Measurements from ENCODE around the gene CALD1. TPM values are rescaled to one million over a fixed set of nuclear protein-coding genes. Genes with fewer than 3 reads are reported as not detected.

CALD1 gene
- polyA plus RNA-seq, 1 donor (not counting 4 experiments of a cell fraction or from before 2014, with no cell fraction given), result 229 TPM

DNA sequence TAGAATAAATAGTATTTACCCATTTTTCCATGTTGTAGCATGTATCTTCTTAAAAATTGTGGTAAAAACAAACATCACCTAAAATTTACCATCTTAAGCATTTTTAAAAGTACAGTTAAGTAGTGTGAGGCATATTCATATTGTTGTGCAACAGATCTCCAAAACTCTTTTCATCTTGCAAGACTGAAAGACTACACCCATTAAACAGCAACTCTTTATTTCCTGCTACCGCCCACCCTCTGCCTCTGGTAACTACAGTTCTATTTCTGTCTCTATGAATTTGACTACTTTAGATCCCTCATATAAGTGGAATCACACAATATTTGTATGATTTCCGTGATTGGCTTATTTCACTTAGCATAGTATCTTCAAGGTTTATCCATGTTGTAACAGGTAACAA is 166.8 kb downstream of the CALD1 start:
- no peaks in the 10 kb centered on the region for H3K79me2 ChIP-seq (ENCODE audit: control insufficient read depth, insufficient read depth, low read length)
- TF ChIP-seq EZH2 (IDR thresholded peaks at IDR 0.05; ENCODE audit: low read length), result no peak
- TF ChIP-seq, protein P1, sequence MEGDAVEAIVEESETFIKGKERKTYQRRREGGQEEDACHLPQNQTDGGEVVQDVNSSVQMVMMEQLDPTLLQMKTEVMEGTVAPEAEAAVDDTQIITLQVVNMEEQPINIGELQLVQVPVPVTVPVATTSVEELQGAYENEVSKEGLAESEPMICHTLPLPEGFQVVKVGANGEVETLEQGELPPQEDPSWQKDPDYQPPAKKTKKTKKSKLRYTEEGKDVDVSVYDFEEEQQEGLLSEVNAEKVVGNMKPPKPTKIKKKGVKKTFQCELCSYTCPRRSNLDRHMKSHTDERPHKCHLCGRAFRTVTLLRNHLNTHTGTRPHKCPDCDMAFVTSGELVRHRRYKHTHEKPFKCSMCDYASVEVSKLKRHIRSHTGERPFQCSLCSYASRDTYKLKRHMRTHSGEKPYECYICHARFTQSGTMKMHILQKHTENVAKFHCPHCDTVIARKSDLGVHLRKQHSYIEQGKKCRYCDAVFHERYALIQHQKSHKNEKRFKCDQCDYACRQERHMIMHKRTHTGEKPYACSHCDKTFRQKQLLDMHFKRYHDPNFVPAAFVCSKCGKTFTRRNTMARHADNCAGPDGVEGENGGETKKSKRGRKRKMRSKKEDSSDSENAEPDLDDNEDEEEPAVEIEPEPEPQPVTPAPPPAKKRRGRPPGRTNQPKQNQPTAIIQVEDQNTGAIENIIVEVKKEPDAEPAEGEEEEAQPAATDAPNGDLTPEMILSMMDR (optimal IDR thresholded peaks at IDR 0.05 in 1 of 3, IDR thresholded peaks at IDR 0.05 in 1 of 3, conservative IDR thresholded peaks at IDR 0.05 in 1 of 3; ENCODE audit: extremely low read depth in 1 of 3, insufficient read depth in 2 of 3, low read length in 3 of 3), result no peak
- H3K4me3 ChIP-seq (ENCODE audit: control insufficient read depth in 2 of 3, extremely low read depth in 1 of 3, insufficient read depth in 2 of 3, low read depth in 1 of 3, low read length in 3 of 3), result no peak overlapping the region
- no peaks in the 10 kb centered on the region for H4K20me1 ChIP-seq (ENCODE audit: control insufficient read depth, extremely low read depth, insufficient read depth, low read length)
- H3K27ac ChIP-seq (ENCODE audit: control insufficient read depth, insufficient read depth, low read length), result no peak overlapping the region
- H2AFZ ChIP-seq (ENCODE audit: control insufficient read depth, low read length), result no peak overlapping the region
- FAIRE-seq (no peak), DNase-seq (ENCODE audit: low read depth, low spot score) (no peak)
- dilution Hi-C loops (cut with MboI; ENCODE audit: extremely low pct_ligation_motif_present, low sequenced_read_pairs), result no loop called here
- H3K27me3 ChIP-seq (ENCODE audit: control insufficient read depth, extremely low read depth, insufficient read depth, low read length), result no peaks in the 10 kb centered on the region
- no peaks in the 10 kb centered on the region for H3K9me3 ChIP-seq (ENCODE audit: control insufficient read depth, low read depth, low read length)
- no peaks in the 10 kb centered on the region for H3K9me1 ChIP-seq (ENCODE audit: control insufficient read depth, extremely low read depth, insufficient read depth, low read length)
- H3K4me2 ChIP-seq (ENCODE audit: control insufficient read depth, extremely low read depth, insufficient read depth, low read depth, low read length), result no peak overlapping the region
- H3K36me3 ChIP-seq (ENCODE audit: control insufficient read depth in 2 of 2, extremely low read depth in 1 of 2, insufficient read depth in 2 of 2, low read length in 2 of 2), result peaks cover 19 to 22% of the 10 kb centered on the region in 2 experiments
- H3K9ac ChIP-seq (ENCODE audit: control insufficient read depth, extremely low read depth, insufficient read depth, low read length), result no peak overlapping the region
- peaks cover 3% of the 10 kb centered on the region for H3K4me1 ChIP-seq (ENCODE audit: control insufficient read depth, extremely low read depth, insufficient read depth, low read length)

DNA sequence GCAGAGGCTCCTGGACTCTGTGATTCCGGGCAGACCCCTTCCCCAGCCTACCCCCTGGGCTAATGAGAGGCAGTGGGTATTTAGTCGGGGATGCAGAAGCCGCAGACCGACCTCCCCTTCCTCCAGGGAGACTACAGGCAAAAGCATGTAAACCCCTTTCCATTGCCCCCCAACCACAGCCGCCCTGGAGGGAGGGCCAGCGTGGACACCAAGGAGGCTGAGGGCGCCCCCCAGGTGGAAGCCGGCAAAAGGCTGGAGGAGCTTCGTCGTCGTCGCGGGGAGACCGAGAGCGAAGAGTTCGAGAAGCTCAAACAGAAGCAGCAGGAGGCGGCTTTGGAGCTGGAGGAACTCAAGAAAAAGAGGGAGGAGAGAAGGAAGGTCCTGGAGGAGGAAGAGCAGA is 167.9 kb downstream of the CALD1 start:
- FAIRE-seq (no peak), DNase-seq (ENCODE audit: low read depth, low spot score) (no peak)
- H3K9me1 ChIP-seq (ENCODE audit: control insufficient read depth, extremely low read depth, insufficient read depth, low read length), result no peaks in the 10 kb centered on the region
- no peaks in the 10 kb centered on the region for H3K79me2 ChIP-seq (ENCODE audit: control insufficient read depth, insufficient read depth, low read length)
- no peak overlapping the region for H3K9ac ChIP-seq (ENCODE audit: control insufficient read depth, extremely low read depth, insufficient read depth, low read length)
- peaks cover 20 to 22% of the 10 kb centered on the region in 2 experiments for H3K36me3 ChIP-seq (ENCODE audit: control insufficient read depth in 2 of 2, extremely low read depth in 1 of 2, insufficient read depth in 2 of 2, low read length in 2 of 2)
- H3K4me2 ChIP-seq (ENCODE audit: control insufficient read depth, extremely low read depth, insufficient read depth, low read depth, low read length), result no peak overlapping the region
- H3K27me3 ChIP-seq (ENCODE audit: control insufficient read depth, extremely low read depth, insufficient read depth, low read length), result no peaks in the 10 kb centered on the region
- no peak overlapping the region for H3K4me3 ChIP-seq (ENCODE audit: control insufficient read depth in 2 of 3, extremely low read depth in 1 of 3, insufficient read depth in 2 of 3, low read depth in 1 of 3, low read length in 3 of 3)
- no peaks in the 10 kb centered on the region for H4K20me1 ChIP-seq (ENCODE audit: control insufficient read depth, extremely low read depth, insufficient read depth, low read length)
- no peak overlapping the region for H3K27ac ChIP-seq (ENCODE audit: control insufficient read depth, insufficient read depth, low read length)
- H3K9me3 ChIP-seq (ENCODE audit: control insufficient read depth, low read depth, low read length), result no peaks in the 10 kb centered on the region
- no peak overlapping the region for H2AFZ ChIP-seq (ENCODE audit: control insufficient read depth, low read length)
- TF ChIP-seq, protein P1 (optimal IDR thresholded peaks at IDR 0.05 in 1 of 3, IDR thresholded peaks at IDR 0.05 in 1 of 3, conservative IDR thresholded peaks at IDR 0.05 in 1 of 3; ENCODE audit: extremely low read depth in 1 of 3, insufficient read depth in 2 of 3, low read length in 3 of 3), result no peak
- TF ChIP-seq EZH2 (IDR thresholded peaks at IDR 0.05; ENCODE audit: low read length), result no peak
- dilution Hi-C loops (cut with MboI; ENCODE audit: extremely low pct_ligation_motif_present, low sequenced_read_pairs), result no loop called here
- no peaks in the 10 kb centered on the region for H3K4me1 ChIP-seq (ENCODE audit: control insufficient read depth, extremely low read depth, insufficient read depth, low read length)

Measured in keratinocyte (primary cell).